ENCODE data around the gene TACC2. TPM values are rescaled to one million over a fixed set of nuclear protein-coding genes. Genes with fewer than 3 reads are reported as not detected.

TACC2 gene
- total RNA-seq, 1 donor from 2014 or later = 92.5 TPM

- DNase-seq (ENCODE audit: low spot score) = no peak
Measured at GRCh38 chr10:122143238-122143841, 154.4 kb downstream of the TACC2 start.

GRCh38 chr10:122144199-122144598 is 155.2 kb downstream of the TACC2 start:
- DNase-seq (ENCODE audit: low spot score) = no peak

GRCh38 chr10:122145113-122145512 is 156.2 kb downstream of the TACC2 start:
- DNase-seq (ENCODE audit: low spot score) = no peak

GRCh38 chr10:122147663-122148062 is 158.7 kb downstream of the TACC2 start:
- no peak for DNase-seq (ENCODE audit: low spot score)

- no peak for DNase-seq (ENCODE audit: low spot score)
Measured at GRCh38 chr10:122148876-122149560, 160.1 kb downstream of the TACC2 start.

GRCh38 chr10:122149561-122150505 is 160.9 kb downstream of the TACC2 start:
- no peak for DNase-seq (ENCODE audit: low spot score)

GRCh38 chr10:122151121-122151694 is 162.2 kb downstream of the TACC2 start:
- DNase-seq (ENCODE audit: low spot score) = no peak

GRCh38 chr10:122152544-122152943 is 163.6 kb downstream of the TACC2 start:
- peak; percentile 59 for DNase-seq (ENCODE audit: low spot score)

- no peak for DNase-seq (ENCODE audit: low spot score)
Measured at GRCh38 chr10:122154031-122154544, 165.1 kb downstream of the TACC2 start.

GRCh38 chr10:122154545-122155366 is 165.8 kb downstream of the TACC2 start:
- DNase-seq (ENCODE audit: low spot score) = no peak

GRCh38 chr10:122157451-122157850 is 168.5 kb downstream of the TACC2 start:
- DNase-seq (ENCODE audit: low spot score) = no peak

- no peak for DNase-seq (ENCODE audit: low spot score)
Measured at GRCh38 chr10:122158362-122158761, 169.4 kb downstream of the TACC2 start.

GRCh38 chr10:122159141-122159970 is 170.4 kb downstream of the TACC2 start:
- no peak for DNase-seq (ENCODE audit: low spot score)

- no peak for DNase-seq (ENCODE audit: low spot score)
Measured at GRCh38 chr10:122161795-122162194, 172.8 kb downstream of the TACC2 start.

GRCh38 chr10:122162671-122163173 is 173.8 kb downstream of the TACC2 start:
- no peak for DNase-seq (ENCODE audit: low spot score)

GRCh38 chr10:122163174-122164022 is 174.4 kb downstream of the TACC2 start:
- DNase-seq (ENCODE audit: low spot score) = no peak

- DNase-seq (ENCODE audit: low spot score) = no peak
Measured at GRCh38 chr10:122164023-122164601, 175.1 kb downstream of the TACC2 start.

GRCh38 chr10:122164815-122165483 is 176.0 kb downstream of the TACC2 start:
- peak; percentile 48 for DNase-seq (ENCODE audit: low spot score)
